Measurements from ENCODE around the gene MBNL1.
"Not testable (repeated sequence)": the region's sequence is repeated elsewhere in the genome, so short reads cannot be mapped to it uniquely, and the experiment has no call there.

Gene MBNL1

GRCh38 chr3:152334761-152335160 is 66.0 kb downstream of the MBNL1 start:
- no peak overlapping the region for H3K4me3 ChIP-seq (ENCODE audit: low read depth, low read length)
- no peak for TF ChIP-seq CTCF (IDR thresholded peaks at IDR 0.05; ENCODE audit: low read depth, low read length)

GRCh38 chr3:152335273-152335672 is 66.5 kb downstream of the MBNL1 start:
- TF ChIP-seq CTCF (IDR thresholded peaks at IDR 0.05; ENCODE audit: low read depth, low read length): no peak
- no peak overlapping the region for H3K4me3 ChIP-seq (ENCODE audit: low read depth, low read length)

GRCh38 chr3:152337337-152337736 is 68.6 kb downstream of the MBNL1 start:
- not testable (repeated sequence) for H3K4me3 ChIP-seq (ENCODE audit: low read depth, low read length)

GRCh38 chr3:152338159-152338720 is 69.5 kb downstream of the MBNL1 start:
- no peak for TF ChIP-seq CTCF (IDR thresholded peaks at IDR 0.05; ENCODE audit: low read depth, low read length)

GRCh38 chr3:152339881-152340505 is 71.3 kb downstream of the MBNL1 start:
- TF ChIP-seq CTCF (IDR thresholded peaks at IDR 0.05; ENCODE audit: low read depth, low read length): no peak
- no peak overlapping the region for H3K4me3 ChIP-seq (ENCODE audit: low read depth, low read length)

More at GRCh38 chr3:152338159-152338720, 69.5 kb downstream of the MBNL1 start:
- H3K4me3 ChIP-seq (ENCODE audit: low read depth, low read length): no peak overlapping the region

GRCh38 chr3:152345233-152345632 is 76.5 kb downstream of the MBNL1 start:
- H3K4me3 ChIP-seq (ENCODE audit: low read depth, low read length): no peak overlapping the region
- no peak for TF ChIP-seq CTCF (IDR thresholded peaks at IDR 0.05; ENCODE audit: low read depth, low read length)

- TF ChIP-seq CTCF (IDR thresholded peaks at IDR 0.05; ENCODE audit: low read depth, low read length): no peak
- H3K4me3 ChIP-seq (ENCODE audit: low read depth, low read length): no peak overlapping the region
Measured at GRCh38 chr3:152346058-152346457, 77.3 kb downstream of the MBNL1 start.

GRCh38 chr3:152346740-152347139 is 78.0 kb downstream of the MBNL1 start:
- H3K4me3 ChIP-seq (ENCODE audit: low read depth, low read length): no peak overlapping the region
- TF ChIP-seq CTCF (IDR thresholded peaks at IDR 0.05; ENCODE audit: low read depth, low read length): no peak

Data from WI38 (cell line).